GM23338 (cell line): ENCODE data around the gene SOS2. TPM values are rescaled to one million over a fixed set of nuclear protein-coding genes. Genes with fewer than 3 reads are reported as not detected.

Experiments used
- ATAC-seq: fragments of 200-7000 bp; cut with Tn5 transposase; 3 replicates; pipeline ENCODE4 v1.9.1; 2020
- DNase-seq: peaks from one replicate; pipeline ENCODE4 v3.0.0-alpha.2; 2015; ENCODE audit warnings: low spot score
- H2AFZ ChIP-seq: fragments of 200-600 bp; sonication (generic); 2 replicates; pipeline ENCODE4 v1.8.0; 2016; ENCODE audit warnings: antibody characterized with exemption, mild to moderate bottlenecking, moderate library complexity
- H3F3A ChIP-seq: fragments of 200-600 bp; sonication (generic); replicated peaks from 2 replicates; pipeline ENCODE4 v1.8.0; 2017; ENCODE audit warnings: antibody characterized with exemption, mixed run types, low read depth
- H3K27ac ChIP-seq: fragments of 200-600 bp; sonication (generic); 2 replicates; pipeline ENCODE4 v1.6.1; 2016; ENCODE audit warnings: low read depth
- H3K27me3 ChIP-seq: fragments of 200-600 bp; sonication (generic); 2 replicates; pipeline ENCODE4 v1.8.0; 2016; ENCODE audit warnings: mild to moderate bottlenecking, mixed run types, moderate library complexity; ENCODE audit not compliant: insufficient read depth
- H3K36me3 ChIP-seq: fragments of 200-600 bp; sonication (generic); 2 replicates; pipeline ENCODE4 v1.8.0; 2016; ENCODE audit warnings: mild to moderate bottlenecking; ENCODE audit not compliant: insufficient read depth
- H3K4me1 ChIP-seq: fragments of 200-600 bp; sonication (generic); 2 replicates; pipeline ENCODE4 v1.8.0; 2016; ENCODE audit warnings: mild to moderate bottlenecking, moderate library complexity; ENCODE audit not compliant: insufficient read depth
- H3K4me2 ChIP-seq: fragments of 200-600 bp; sonication (generic); 2 replicates; pipeline ENCODE4 v1.7.1; 2017; ENCODE audit warnings: mixed run types
- H3K4me3 ChIP-seq: fragments of 200-600 bp; sonication (generic); 2 replicates; pipeline ENCODE4 v1.6.1; 2016; ENCODE audit warnings: mixed run types
- H3K79me2 ChIP-seq: fragments of 200-600 bp; sonication (generic); replicated peaks from 2 replicates; pipeline ENCODE4 v1.8.0; 2017; ENCODE audit warnings: mild to moderate bottlenecking; ENCODE audit not compliant: insufficient read depth
- H3K9me2 ChIP-seq: fragments of 200-600 bp; sonication (generic); 2 replicates; pipeline ENCODE4 v1.8.0; 2017; ENCODE audit not compliant: insufficient read depth
- H4K20me1 ChIP-seq: fragments of 200-600 bp; sonication (generic); replicated peaks from 2 replicates; pipeline ENCODE4 v1.8.0; 2017; ENCODE audit warnings: mild to moderate bottlenecking; ENCODE audit not compliant: insufficient read depth
- H3K27ac Mint-ChIP-seq: 2 replicates; pipeline ENCODE4 v1.8.0; 2020; ENCODE audit warnings: inconsistent platforms, mild to moderate bottlenecking, moderate library complexity, mixed read lengths
- H3K27me3 Mint-ChIP-seq: 3 replicates; pipeline ENCODE4 v1.8.0; 2022; ENCODE audit warnings: low read depth, mild to moderate bottlenecking, moderate library complexity, mixed read lengths, inconsistent platforms; ENCODE audit not compliant: insufficient read depth, poor library complexity
- H3K36me3 Mint-ChIP-seq: 3 replicates; pipeline ENCODE4 v1.8.0; 2021; ENCODE audit warnings: low read depth, mild to moderate bottlenecking, inconsistent platforms, moderate library complexity, mixed read lengths
- H3K4me1 Mint-ChIP-seq: 3 replicates; pipeline ENCODE4 v1.8.0; 2020; ENCODE audit warnings: mild to moderate bottlenecking, inconsistent platforms, mixed read lengths
- H3K4me3 Mint-ChIP-seq: 3 replicates; pipeline ENCODE4 v1.8.0; 2021; ENCODE audit warnings: moderate library complexity, mild to moderate bottlenecking, inconsistent platforms, mixed read lengths
- H3K9me3 Mint-ChIP-seq: 3 replicates; pipeline ENCODE4 v1.8.0; 2020; ENCODE audit warnings: moderate library complexity, mild to moderate bottlenecking, inconsistent platforms, mixed read lengths
- CREB1 ChIP-seq: fragments of 250-450 bp; sonication (Bioruptor Pico); IDR thresholded peaks from 2 replicates; pipeline ENCODE4 v1.5.0; 2020; ENCODE audit warnings: low read depth, mild to moderate bottlenecking, moderate library complexity
- ETS1 ChIP-seq: IDR thresholded peaks from 2 replicates; pipeline ENCODE4 v1.6.1; 2016; ENCODE audit warnings: antibody characterized with exemption
- EZH2 ChIP-seq: fragments of 200-600 bp; sonication (generic); IDR thresholded peaks from one replicate; pipeline ENCODE4 v1.8.0; 2017; ENCODE audit warnings: antibody characterized with exemption, mild to moderate bottlenecking, low read depth; ENCODE audit not compliant: unreplicated experiment
- EZH2phosphoT487 ChIP-seq: fragments of 200-600 bp; sonication (generic); IDR thresholded peaks from one replicate; pipeline ENCODE4 v1.8.1; 2018; ENCODE audit warnings: antibody characterized with exemption; ENCODE audit not compliant: unreplicated experiment
- JUNB ChIP-seq: IDR thresholded peaks from one replicate; pipeline ENCODE4 v1.6.1; 2016; ENCODE audit warnings: antibody characterized with exemption; ENCODE audit not compliant: unreplicated experiment
- STAT1 ChIP-seq: IDR thresholded peaks from one replicate; pipeline ENCODE4 v1.6.1; 2016; ENCODE audit warnings: antibody characterized with exemption; ENCODE audit not compliant: unreplicated experiment
- ZNF331 ChIP-seq: fragments of 250-450 bp; sonication (Bioruptor Pico); IDR thresholded peaks from 2 replicates; pipeline ENCODE4 v1.5.0; 2020; ENCODE audit warnings: low read depth, mild to moderate bottlenecking, moderate library complexity
- polyA plus RNA-seq: library from polyadenylated mRNA; unstranded; fragments of >200 nt; fragmentation: Nextera tagmentation; extraction: Ambion mirVana; gene quantifications from 2 replicates; pipeline ENCODE4 v1.2.1, GENCODE V29; 2016
- total RNA-seq: library from RNA; depleted of rRNA; stranded (reverse); fragments of >200 nt; shearing (Covaris generic); gene quantifications from 2 replicates; pipeline ENCODE4 v1.2.3, GENCODE V29; 2014
- TF ChIP-seq, protein P1 (sequence below): IDR thresholded peaks from one replicate; pipeline ENCODE4 v1.6.1; 2018; ENCODE audit warnings: antibody characterized with exemption; ENCODE audit not compliant: unreplicated experiment
- TF ChIP-seq, protein P2 (sequence below), 2 experiments: fragments of 200-600 bp in 1 of 2; sonication (generic) in 1 of 2; conservative IDR thresholded peaks; 2 replicates each; pipeline versions ENCODE4 v1.5.1 to v1.6.1; 2016 to 2017; ENCODE audit warnings: antibody characterized with exemption in 2 of 2, low read depth in 2 of 2, mild to moderate bottlenecking in 2 of 2, moderate library complexity in 1 of 2

Gene SOS2
- total and polyA plus RNA-seq, 2 experiments from 2014 or later, result 3.5 to 11.4 TPM

DNA sequence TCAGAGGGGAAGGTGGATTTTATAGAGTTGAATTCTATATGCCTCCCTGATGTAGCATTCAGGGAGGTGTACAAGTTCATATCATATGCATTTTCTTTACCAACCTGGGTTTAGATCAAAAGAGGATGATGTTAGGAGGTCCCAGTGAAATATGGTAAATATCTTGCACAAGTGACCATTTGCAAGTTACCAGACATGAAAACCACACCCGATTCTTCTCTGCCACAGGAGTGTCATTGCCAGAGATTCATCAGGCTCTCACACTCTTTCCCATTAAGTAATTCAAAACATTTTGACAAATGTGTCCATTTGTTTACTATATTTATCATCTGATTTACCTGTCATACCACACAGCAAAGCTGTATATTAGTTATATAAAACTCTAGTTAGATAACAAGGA lies 159.0 kb downstream of the SOS2 start:
- TF ChIP-seq, protein P1, sequence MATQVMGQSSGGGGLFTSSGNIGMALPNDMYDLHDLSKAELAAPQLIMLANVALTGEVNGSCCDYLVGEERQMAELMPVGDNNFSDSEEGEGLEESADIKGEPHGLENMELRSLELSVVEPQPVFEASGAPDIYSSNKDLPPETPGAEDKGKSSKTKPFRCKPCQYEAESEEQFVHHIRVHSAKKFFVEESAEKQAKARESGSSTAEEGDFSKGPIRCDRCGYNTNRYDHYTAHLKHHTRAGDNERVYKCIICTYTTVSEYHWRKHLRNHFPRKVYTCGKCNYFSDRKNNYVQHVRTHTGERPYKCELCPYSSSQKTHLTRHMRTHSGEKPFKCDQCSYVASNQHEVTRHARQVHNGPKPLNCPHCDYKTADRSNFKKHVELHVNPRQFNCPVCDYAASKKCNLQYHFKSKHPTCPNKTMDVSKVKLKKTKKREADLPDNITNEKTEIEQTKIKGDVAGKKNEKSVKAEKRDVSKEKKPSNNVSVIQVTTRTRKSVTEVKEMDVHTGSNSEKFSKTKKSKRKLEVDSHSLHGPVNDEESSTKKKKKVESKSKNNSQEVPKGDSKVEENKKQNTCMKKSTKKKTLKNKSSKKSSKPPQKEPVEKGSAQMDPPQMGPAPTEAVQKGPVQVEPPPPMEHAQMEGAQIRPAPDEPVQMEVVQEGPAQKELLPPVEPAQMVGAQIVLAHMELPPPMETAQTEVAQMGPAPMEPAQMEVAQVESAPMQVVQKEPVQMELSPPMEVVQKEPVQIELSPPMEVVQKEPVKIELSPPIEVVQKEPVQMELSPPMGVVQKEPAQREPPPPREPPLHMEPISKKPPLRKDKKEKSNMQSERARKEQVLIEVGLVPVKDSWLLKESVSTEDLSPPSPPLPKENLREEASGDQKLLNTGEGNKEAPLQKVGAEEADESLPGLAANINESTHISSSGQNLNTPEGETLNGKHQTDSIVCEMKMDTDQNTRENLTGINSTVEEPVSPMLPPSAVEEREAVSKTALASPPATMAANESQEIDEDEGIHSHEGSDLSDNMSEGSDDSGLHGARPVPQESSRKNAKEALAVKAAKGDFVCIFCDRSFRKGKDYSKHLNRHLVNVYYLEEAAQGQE, result no peak
- TF ChIP-seq ETS1 (no peak), ZNF331 (CRISPR knock-in tag) (no peak), STAT1 (no peak), CREB1 (CRISPR knock-in tag) (no peak)
- Histone ChIP-seq H2AFZ (no peak overlapping the region), H3K79me2 (no peaks in the 10 kb centered on the region), H3K4me2 (no peak overlapping the region), H3K36me3 (no peaks in the 10 kb centered on the region), H4K20me1 (no peaks in the 10 kb centered on the region), H3K9me2 (no peaks in the 10 kb centered on the region), H3K27me3 (no peaks in the 10 kb centered on the region), H3K4me3 (no peak overlapping the region), H3K4me1 (no peaks in the 10 kb centered on the region), H3F3A (no peaks in the 10 kb centered on the region), H3K27ac (no peak overlapping the region)
- DNase-seq (no peak), ATAC-seq (no peak)
- Mint-ChIP-seq H3K4me3 (no peak overlapping the region), H3K27me3 (peaks cover 2% of the 10 kb centered on the region), H3K4me1 (peaks cover 7% of the 10 kb centered on the region; the same call in 2 of the 3 replicates), H3K27ac (no peak overlapping the region), H3K36me3 (no peaks in the 10 kb centered on the region), H3K9me3 (no peaks in the 10 kb centered on the region)

DNA sequence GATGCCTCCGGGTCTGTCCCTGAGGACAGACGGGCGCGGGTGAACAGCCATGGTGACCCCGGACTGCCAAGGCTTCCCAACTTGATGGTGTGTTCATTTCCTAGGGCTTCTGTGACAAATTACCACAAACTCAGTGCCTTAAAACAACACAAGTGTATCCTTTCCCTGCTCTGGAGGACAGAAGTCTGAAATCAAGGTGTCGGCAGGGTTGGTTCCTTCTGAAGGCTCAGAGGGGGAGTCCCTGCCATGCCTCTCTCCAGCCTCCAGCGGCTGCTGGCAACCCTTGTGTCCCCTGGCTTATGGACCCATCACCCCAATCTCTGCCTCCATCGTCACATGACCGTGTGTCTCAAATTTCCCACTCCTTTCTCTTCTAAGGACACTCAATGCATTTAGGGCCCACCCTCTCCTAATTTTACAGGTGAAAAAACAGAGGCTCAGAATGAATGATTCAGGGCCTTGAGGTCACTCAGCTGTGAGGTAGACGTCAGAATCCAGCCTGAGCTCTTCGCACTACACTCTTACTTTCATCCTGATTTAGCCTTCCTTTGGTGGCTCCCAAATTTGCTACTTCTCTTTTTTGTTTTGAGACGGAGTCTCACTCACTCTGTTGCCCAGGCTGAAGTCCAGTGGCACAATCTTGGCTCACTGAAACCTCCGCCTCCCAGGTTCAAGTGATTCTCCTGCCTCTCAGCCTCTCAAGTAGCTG lies 160.4 kb downstream of the SOS2 start:
- ATAC-seq, result no peak
- peaks cover 1% of the 10 kb centered on the region for H3K27me3 Mint-ChIP-seq
- no peaks in the 10 kb centered on the region for H3K9me3 Mint-ChIP-seq
- Histone ChIP-seq H3K79me2 (no peaks in the 10 kb centered on the region), H3K4me1 (no peaks in the 10 kb centered on the region), H3F3A (no peaks in the 10 kb centered on the region), H3K27me3 (no peaks in the 10 kb centered on the region), H2AFZ (no peak overlapping the region), H3K4me2 (no peak overlapping the region), H3K36me3 (no peaks in the 10 kb centered on the region), H4K20me1 (no peaks in the 10 kb centered on the region), H3K4me3 (no peak overlapping the region), H3K9me2 (no peaks in the 10 kb centered on the region), H3K27ac (no peak overlapping the region)
- DNase-seq, result no peak
- no peak overlapping the region for H3K4me3 Mint-ChIP-seq
- peaks cover 8% of the 10 kb centered on the region; the same call in 2 of the 3 replicates for H3K4me1 Mint-ChIP-seq
- no peaks in the 10 kb centered on the region for H3K36me3 Mint-ChIP-seq
- H3K27ac Mint-ChIP-seq, result no peak overlapping the region
- TF ChIP-seq CREB1 (CRISPR knock-in tag) (no peak), EZH2phosphoT487 (no peak), EZH2 (no peak), JUNB (no peak), ETS1 (no peak)
- TF ChIP-seq, protein P1, result no peak
- TF ChIP-seq, protein P2, sequence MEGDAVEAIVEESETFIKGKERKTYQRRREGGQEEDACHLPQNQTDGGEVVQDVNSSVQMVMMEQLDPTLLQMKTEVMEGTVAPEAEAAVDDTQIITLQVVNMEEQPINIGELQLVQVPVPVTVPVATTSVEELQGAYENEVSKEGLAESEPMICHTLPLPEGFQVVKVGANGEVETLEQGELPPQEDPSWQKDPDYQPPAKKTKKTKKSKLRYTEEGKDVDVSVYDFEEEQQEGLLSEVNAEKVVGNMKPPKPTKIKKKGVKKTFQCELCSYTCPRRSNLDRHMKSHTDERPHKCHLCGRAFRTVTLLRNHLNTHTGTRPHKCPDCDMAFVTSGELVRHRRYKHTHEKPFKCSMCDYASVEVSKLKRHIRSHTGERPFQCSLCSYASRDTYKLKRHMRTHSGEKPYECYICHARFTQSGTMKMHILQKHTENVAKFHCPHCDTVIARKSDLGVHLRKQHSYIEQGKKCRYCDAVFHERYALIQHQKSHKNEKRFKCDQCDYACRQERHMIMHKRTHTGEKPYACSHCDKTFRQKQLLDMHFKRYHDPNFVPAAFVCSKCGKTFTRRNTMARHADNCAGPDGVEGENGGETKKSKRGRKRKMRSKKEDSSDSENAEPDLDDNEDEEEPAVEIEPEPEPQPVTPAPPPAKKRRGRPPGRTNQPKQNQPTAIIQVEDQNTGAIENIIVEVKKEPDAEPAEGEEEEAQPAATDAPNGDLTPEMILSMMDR (conservative IDR thresholded peaks at IDR 0.05; ENCODE audit: low read depth in 2 of 2), result no peak
